OCI-LY3 (cell line): ENCODE results near the gene NPFF.
"Not testable (repeated sequence)": the region's sequence is repeated elsewhere in the genome, so short reads cannot be mapped to it uniquely, and the experiment has no call there.

Experiments used
- H2AFZ ChIP-seq: fragments of 200-600, 300-600 bp; shearing (Covaris generic); 2 replicates; pipeline ENCODE4 v1.6.0; 2014; ENCODE audit warnings: antibody characterized with exemption, low read depth, low read length
- H3K27ac ChIP-seq: fragments of 200-600, 300-600 bp; sonication (generic); 2 replicates; pipeline ENCODE4 v1.5.1; 2014; ENCODE audit warnings: mild to moderate bottlenecking, low read length, moderate library complexity, mixed read lengths
- H3K27me3 ChIP-seq: fragments of 200-600, 300-600 bp; sonication (generic); 2 replicates; pipeline ENCODE4 v1.6.1; 2014; ENCODE audit warnings: low read depth, low read length, mixed read lengths
- H3K36me3 ChIP-seq: fragments of 200-600, 300-600 bp; sonication (generic); replicated peaks from 2 replicates; pipeline ENCODE3; 2014; ENCODE audit warnings: low read depth, low read length, mixed read lengths
- H3K4me1 ChIP-seq: fragments of 300-600, 200-600 bp; sonication (generic); 2 replicates; pipeline ENCODE4 v1.6.1; 2014; ENCODE audit warnings: low read length, mixed read lengths
- H3K4me2 ChIP-seq: fragments of 200-600, 300-600 bp; sonication (generic); 2 replicates; pipeline ENCODE4 v1.6.1; 2014; ENCODE audit warnings: low read length, mixed read lengths
- H3K4me3 ChIP-seq: fragments of 300-600, 200-600 bp; sonication (generic); 2 replicates; pipeline ENCODE4 v1.5.1; 2014; ENCODE audit warnings: antibody characterized with exemption, mild to moderate bottlenecking, low read length, moderate library complexity
- H3K79me2 ChIP-seq: fragments of 300-600, 200-600 bp; shearing (Covaris generic); 2 replicates; pipeline ENCODE4 v1.6.1; 2014; ENCODE audit warnings: mild to moderate bottlenecking, low read length, mixed read lengths
- H3K9ac ChIP-seq: fragments of 300-600, 200-600 bp; shearing (Covaris generic); 2 replicates; pipeline ENCODE4 v1.6.0; 2014; ENCODE audit warnings: mild to moderate bottlenecking, low read length, moderate library complexity
- H3K9me3 ChIP-seq: fragments of 200-600, 300-600 bp; shearing (Covaris generic); 2 replicates; pipeline ENCODE4 v1.6.1; 2014; ENCODE audit warnings: low read length, mixed read lengths; ENCODE audit not compliant: insufficient read depth
- H4K20me1 ChIP-seq: fragments of 200-600, 300-600 bp; sonication (generic); 2 replicates; pipeline ENCODE4 v1.6.1; 2016; ENCODE audit warnings: low read length, mixed read lengths; ENCODE audit not compliant: insufficient read depth
- EZH2phosphoT487 ChIP-seq: fragments of 200-600 bp; shearing (Covaris generic); IDR thresholded peaks from 2 replicates; pipeline ENCODE4 v1.6.1; 2018; ENCODE audit warnings: antibody characterized with exemption, mixed run types, low read depth
- TF ChIP-seq, protein P1 (sequence below): fragments of 200-600, 300-600 bp; sonication (generic); IDR thresholded peaks from 2 replicates; pipeline ENCODE4 v1.5.1; 2014; ENCODE audit warnings: antibody characterized with exemption, low read length, low read depth

NPFF gene

GRCh38 chr12:53483225-53483978, 23.9 kb downstream of the NPFF start:
- no peak for TF ChIP-seq EZH2phosphoT487
- TF ChIP-seq, protein P1, sequence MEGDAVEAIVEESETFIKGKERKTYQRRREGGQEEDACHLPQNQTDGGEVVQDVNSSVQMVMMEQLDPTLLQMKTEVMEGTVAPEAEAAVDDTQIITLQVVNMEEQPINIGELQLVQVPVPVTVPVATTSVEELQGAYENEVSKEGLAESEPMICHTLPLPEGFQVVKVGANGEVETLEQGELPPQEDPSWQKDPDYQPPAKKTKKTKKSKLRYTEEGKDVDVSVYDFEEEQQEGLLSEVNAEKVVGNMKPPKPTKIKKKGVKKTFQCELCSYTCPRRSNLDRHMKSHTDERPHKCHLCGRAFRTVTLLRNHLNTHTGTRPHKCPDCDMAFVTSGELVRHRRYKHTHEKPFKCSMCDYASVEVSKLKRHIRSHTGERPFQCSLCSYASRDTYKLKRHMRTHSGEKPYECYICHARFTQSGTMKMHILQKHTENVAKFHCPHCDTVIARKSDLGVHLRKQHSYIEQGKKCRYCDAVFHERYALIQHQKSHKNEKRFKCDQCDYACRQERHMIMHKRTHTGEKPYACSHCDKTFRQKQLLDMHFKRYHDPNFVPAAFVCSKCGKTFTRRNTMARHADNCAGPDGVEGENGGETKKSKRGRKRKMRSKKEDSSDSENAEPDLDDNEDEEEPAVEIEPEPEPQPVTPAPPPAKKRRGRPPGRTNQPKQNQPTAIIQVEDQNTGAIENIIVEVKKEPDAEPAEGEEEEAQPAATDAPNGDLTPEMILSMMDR, result no peak
- Histone ChIP-seq H3K9me3 (no peaks in the 10 kb centered on the region), H3K27ac (peak overlapping the region; percentile 8; the same call in 1 of the 2 replicates), H3K4me2 (no peak overlapping the region), H3K79me2 (peaks cover 7% of the 10 kb centered on the region), H4K20me1 (peaks cover 38% of the 10 kb centered on the region), H3K4me3 (no peak overlapping the region), H3K36me3 (peaks cover 42% of the 10 kb centered on the region), H2AFZ (no peak overlapping the region), H3K9ac (no peak overlapping the region), H3K4me1 (0 out of 2 replicates have a peak, but pooled peaks cover 4% of the 10 kb centered on the region), H3K27me3 (no peaks in the 10 kb centered on the region)

GRCh38 chr12:53482626-53483168, 24.6 kb downstream of the NPFF start:
- Histone ChIP-seq H3K27me3 (no peaks in the 10 kb centered on the region), H3K9ac (no peak overlapping the region), H3K27ac (no peak overlapping the region), H3K9me3 (no peaks in the 10 kb centered on the region), H3K4me2 (no peak overlapping the region), H3K79me2 (peaks cover 10% of the 10 kb centered on the region), H2AFZ (no peak overlapping the region), H3K4me1 (0 out of 2 replicates have a peak, but pooled peaks cover 4% of the 10 kb centered on the region), H4K20me1 (peaks cover 44% of the 10 kb centered on the region), H3K4me3 (no peak overlapping the region), H3K36me3 (peaks cover 43% of the 10 kb centered on the region)
- no peak for TF ChIP-seq EZH2phosphoT487
- TF ChIP-seq, protein P1, result no peak

GRCh38 chr12:53481939-53482586, 25.2 kb downstream of the NPFF start:
- peaks cover 47% of the 10 kb centered on the region for H3K36me3 ChIP-seq
- no peak overlapping the region for H3K27ac ChIP-seq
- peaks cover 13% of the 10 kb centered on the region for H3K79me2 ChIP-seq
- TF ChIP-seq EZH2phosphoT487, result no peak
- TF ChIP-seq, protein P1, result peak; percentile 19
- H3K4me2 ChIP-seq, result no peak overlapping the region
- no peaks in the 10 kb centered on the region for H3K9me3 ChIP-seq
- H3K4me1 ChIP-seq, result 0 out of 2 replicates have a peak, but pooled peaks cover 4% of the 10 kb centered on the region
- H3K9ac ChIP-seq, result no peak overlapping the region
- no peak overlapping the region for H3K4me3 ChIP-seq
- no peak overlapping the region for H2AFZ ChIP-seq
- H4K20me1 ChIP-seq, result peaks cover 46% of the 10 kb centered on the region
- no peaks in the 10 kb centered on the region for H3K27me3 ChIP-seq

GRCh38 chr12:53481458-53481857, 25.8 kb downstream of the NPFF start:
- H3K4me3 ChIP-seq, H3K27me3 ChIP-seq, H3K27ac ChIP-seq, H3K9ac ChIP-seq, H3K9me3 ChIP-seq, H3K4me1 ChIP-seq, H3K4me2 ChIP-seq, H2AFZ ChIP-seq: not testable (repeated sequence)
- peaks cover 19% of the 10 kb centered on the region for H3K79me2 ChIP-seq
- H3K36me3 ChIP-seq, result peaks cover 53% of the 10 kb centered on the region
- peaks cover 52% of the 10 kb centered on the region for H4K20me1 ChIP-seq
